HL-60/S4 treated with phorbol 12-myristate 13-acetate at 8.2 ng/mL for 4 days and 3 days (cell line): ENCODE results near the gene MFAP2.

Experiments used
- in situ Hi-C: fragments of 300-500 bp; cut with MboI; formaldehyde crosslinking; loops from 2 replicates; pipeline ENCODE4 v1.15.0; 2022; ENCODE audit warnings: low sequenced_read_pairs

The MFAP2 gene

DNA sequence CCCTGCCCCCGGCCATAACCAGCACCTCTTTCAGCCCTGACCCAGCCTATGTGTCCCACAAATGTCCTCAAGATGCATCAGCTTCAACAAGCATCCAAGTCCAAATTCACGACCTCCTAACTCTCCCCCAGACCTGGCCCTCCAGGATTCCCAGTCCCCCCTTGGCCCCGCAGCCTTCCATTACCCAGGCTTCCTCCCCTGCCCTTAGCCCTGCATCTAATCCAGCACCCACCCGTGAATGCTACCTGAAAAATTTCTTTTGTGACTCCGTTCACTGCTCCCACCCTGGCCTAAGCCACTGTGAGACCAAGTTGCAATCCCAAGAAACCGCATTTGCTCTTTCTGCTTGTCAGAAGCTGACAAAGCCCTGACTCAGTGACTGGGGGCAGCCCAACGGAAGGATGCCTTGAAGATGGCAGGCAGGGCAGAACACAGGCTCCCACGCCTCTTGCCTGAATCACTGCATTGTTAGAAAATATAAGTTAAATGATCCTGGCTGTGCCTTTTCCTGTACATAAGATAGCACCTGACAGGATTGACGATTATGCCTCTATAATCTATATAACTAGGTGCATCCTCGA lies 939 bp upstream of the MFAP2 start:
- in situ Hi-C loops, result no loop called here

GRCh38 chr1:16979475-16980327 lies 719 bp downstream of the MFAP2 start:
- in situ Hi-C loops, result no loop called here

DNA sequence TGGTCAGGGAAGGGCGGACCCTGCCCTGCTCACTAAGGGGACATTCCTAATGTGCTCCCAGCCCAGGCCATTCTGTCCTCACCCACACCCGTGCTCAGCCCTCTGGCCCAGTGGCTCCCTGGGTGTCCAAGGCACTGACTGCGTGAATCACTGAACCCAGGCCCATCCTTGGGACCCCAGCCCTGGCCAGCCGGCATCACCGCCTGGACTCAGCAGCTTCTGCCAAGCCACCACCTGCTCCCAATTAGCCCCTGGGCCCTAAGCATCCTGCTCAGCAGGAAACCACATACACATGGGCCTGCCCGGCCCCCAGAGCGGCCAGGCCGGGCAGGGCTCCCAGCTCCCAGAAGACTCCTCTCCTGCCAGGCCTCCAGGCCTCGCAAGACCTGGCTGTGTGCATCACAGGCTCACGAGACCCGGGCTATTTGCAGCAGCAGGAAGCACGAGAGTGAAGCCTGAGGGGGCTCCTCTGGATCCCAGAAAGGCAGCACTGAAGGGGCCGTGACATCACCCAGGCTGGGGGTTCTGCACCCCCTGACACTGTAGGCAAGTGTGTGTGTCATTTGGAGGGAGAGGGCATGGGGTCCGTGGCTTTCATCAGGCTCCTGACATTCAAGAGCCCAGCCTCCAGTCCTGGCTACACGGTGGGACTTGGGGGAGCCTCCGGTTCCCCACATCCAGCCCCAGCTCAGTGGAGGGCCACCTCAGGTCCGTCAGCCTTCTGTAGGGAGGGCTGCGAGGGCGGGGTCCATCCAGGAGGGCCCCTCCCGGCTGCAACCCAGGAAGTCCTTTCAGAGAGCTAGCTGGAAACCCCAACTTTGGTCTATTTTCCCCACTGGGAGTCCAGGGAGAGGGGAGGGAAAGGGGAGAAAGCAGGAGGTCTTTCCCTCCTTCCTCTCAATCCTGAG lies 1.6 kb downstream of the MFAP2 start:
- in situ Hi-C loops, result no loop called here

- in situ Hi-C loops, result no loop called here
Measured at GRCh38 chr1:16978139-16978538, 2.3 kb downstream of the MFAP2 start.

DNA sequence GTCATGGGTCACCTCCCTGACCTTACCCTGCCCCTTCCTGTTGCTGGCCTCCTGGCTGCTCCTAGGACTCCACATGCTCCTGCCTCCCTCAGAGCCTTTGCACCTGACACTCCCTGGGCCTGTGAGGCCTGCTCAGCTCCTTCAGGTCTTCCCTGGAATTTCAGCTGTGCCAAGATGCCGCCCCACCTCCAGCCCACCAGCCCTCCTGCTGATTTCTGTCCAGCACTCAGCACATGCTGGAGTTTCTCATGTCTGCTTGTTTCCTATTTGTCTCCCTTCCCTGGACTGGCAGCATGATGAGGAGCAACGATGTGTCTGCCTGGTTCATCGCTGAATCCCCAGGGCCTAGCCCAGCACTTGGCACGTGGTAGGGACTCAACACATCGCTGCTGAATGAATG lies 3.0 kb downstream of the MFAP2 start:
- in situ Hi-C loops, result no loop called here

- in situ Hi-C loops, result no loop called here
Measured at GRCh38 chr1:16976966-16977365, 3.5 kb downstream of the MFAP2 start.

GRCh38 chr1:16975838-16976237 lies 4.6 kb downstream of the MFAP2 start:
- in situ Hi-C loops, result no loop called here

GRCh38 chr1:16975211-16975610 lies 5.2 kb downstream of the MFAP2 start:
- in situ Hi-C loops, result no loop called here

DNA sequence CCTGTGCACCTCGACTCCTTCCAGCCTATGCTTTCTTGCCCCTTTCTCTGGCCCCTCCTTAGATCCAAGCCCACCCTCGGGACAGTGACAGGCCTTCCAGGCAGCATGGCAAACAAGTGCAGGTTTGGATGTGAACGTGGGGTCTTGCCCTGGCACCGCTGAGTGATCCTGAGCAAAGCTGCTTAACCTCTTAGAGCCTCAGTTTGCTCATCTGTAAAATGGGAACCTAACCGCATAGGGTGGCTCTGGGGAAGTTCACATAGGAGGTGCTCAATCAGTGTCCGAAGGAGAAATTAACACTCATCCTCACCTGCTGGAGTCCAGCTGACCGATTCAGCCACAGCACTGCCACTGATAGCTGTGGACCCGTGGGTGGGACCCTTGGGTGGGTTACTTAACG lies 7.2 kb downstream of the MFAP2 start:
- in situ Hi-C loops, result no loop called here

DNA sequence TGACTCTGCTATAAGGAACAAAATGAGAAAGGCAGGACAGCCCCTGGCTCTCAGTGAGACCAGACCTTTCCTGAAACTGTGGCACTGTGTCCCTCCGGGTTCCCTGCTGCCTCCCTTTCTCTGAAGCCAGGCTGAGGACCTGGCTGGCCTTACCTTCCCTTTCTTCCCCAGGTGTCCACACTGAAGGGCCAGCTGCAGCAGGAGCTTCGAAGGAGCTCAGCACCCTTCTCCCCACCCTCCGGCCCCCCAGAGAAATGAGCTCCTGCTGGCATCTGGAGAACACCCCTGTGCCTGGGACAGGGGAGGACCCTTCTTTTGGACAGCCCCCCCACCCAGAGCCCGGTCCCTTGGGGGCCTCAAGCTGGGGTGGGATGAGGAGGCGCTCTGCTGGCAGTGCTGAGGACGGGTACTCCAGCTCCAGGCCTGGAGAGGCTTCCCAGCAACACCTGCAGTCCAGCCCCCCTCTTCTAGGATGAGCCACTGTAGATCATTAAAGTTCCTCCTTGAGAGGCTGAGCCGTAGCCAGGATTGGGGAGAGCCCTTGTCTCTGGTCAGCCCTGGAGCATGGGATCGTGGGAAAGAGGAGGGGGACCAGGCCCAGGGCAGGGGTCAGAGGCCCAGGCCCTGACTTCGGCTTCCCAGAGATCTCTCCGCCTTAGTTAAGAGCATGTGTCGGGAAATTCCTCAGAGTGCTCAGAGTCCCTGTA lies 8.1 kb downstream of the MFAP2 start:
- in situ Hi-C loops, result no loop called here

DNA sequence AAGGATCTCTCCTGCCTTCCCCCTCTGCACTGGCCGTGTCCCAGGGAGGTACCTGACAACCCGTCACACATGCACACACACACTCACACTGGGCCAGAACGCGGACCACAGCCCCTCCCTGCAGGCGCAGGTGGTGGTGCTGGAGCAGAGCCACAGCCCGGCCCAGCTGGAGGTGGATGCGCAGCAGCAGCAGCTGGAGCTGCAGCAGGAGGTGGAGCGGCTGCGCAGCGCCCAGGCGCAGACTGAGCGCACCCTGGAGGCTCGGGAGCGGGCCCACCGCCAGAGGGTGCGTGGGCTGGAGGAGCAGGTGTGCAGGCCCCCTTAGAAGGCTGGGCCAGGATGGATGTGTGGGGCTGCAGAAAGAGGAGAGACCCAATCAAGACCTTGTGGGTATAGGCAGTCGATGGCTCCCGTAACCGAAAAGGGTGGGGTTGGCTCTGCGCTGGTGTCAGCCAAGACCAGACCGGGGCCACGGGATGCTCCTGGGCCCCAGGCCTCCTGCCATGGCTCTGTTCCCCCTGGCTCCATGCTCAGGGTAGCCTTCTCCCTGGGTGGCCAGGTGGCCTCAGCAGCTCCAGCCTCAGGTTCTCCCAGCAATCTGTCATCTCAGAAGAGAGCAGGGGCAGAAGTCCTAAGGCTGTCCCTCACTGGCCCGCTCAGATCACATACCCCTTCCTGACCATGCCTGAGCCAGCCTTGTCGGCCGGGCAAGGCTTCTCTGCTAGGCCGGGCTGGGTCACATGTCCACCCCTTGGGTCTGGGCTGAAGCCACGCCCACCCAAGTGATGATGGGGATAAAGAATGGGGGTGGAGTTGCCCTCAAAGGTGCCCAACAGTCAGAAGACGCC lies 8.9 kb downstream of the MFAP2 start:
- in situ Hi-C loops, result no loop called here

GRCh38 chr1:16970132-16970910 lies 10.1 kb downstream of the MFAP2 start:
- in situ Hi-C loops, result no loop called here

- in situ Hi-C loops, result no loop called here
Measured at GRCh38 chr1:16969651-16970050, 10.8 kb downstream of the MFAP2 start.

- in situ Hi-C loops, result no loop called here
Measured at GRCh38 chr1:16969057-16969611, 11.3 kb downstream of the MFAP2 start.

GRCh38 chr1:16968372-16968771 lies 12.0 kb downstream of the MFAP2 start:
- in situ Hi-C loops, result no loop called here

- in situ Hi-C loops, result no loop called here
Measured at GRCh38 chr1:16967962-16968361, 12.5 kb downstream of the MFAP2 start.

DNA sequence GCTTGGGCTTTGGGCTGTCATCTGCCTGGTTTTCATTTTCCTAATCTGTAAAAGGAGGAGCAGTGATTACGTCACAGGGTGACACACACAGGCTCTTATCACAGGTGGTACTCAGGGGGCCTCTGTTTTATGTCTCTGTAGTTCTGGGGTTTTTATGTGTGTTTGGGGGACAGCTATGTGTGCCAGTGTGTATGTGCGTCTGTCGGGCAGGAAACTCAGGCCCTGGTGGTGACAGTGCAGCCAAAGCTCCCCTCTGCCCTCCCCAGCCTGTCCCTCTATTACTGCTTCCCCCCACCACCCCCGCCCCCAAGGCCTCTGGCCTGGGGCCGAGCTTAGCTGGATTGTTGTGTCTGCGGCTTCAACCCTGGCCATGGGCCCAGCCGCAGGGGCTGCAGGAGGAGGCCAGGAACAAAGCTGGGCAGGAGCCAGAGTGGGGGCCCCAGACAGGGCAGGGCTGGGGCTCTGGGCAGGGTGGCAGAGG lies 13.3 kb downstream of the MFAP2 start:
- in situ Hi-C loops, result no loop called here

DNA sequence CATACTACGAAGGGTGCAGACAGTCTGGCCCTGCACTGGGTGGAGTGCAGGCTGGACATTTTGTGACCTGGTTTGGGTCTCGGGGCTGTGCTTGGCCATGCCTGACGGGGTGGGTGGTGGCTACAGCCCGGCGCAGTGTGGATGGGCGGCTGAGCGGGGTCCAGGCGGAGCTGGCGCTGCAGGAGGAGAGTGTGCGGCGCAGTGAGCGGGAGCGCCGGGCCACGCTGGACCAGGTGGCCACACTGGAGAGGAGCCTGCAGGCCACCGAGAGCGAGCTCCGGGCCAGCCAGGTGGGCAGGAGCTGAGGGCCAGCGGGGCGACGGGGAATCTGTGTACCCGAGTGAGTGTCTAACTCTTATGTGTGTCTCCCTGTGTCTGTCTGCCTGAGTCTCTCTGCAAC lies 14.1 kb downstream of the MFAP2 start:
- in situ Hi-C loops, result no loop called here
